Stimulated activated CD4-positive, alpha-beta T cell treated with anti-CD3 and anti-CD28 coated beads, Interleukin-15, amount 100 ng/mL, for 48 hours (primary cell): ENCODE measurements around the gene POTEG.
"Not testable (repeated sequence)": the region's sequence is repeated elsewhere in the genome, so short reads cannot be mapped to it uniquely, and the experiment has no call there.

ENCODE experiments used
- DNase-seq, 2 donors: peaks; one replicate each; pipeline ENCODE4 v3.0.0-alpha.2; 2020; ENCODE audit warnings: low read depth in 2 of 2

Gene POTEG

DNA sequence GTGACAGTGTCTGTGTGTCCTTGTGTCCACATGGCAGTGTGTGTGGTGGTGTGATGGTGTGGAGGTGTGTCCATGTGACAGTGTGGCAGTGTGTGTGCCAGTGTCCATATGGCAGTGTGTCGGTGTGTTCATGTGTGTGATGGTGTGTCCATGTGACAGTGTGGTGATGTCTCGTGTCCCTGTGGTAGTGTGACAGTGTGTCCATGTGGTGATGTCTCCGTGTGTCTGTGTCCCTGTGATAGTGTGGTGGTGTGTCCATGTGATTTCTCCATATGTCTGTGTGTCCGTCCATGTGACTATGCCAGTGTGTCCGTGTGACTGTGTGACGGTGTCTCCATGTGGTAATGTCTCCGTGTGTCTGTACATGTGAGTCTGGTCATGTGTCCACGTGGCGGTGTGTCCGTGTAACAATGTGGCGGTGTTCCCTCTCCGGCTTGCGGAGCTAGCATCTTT, 59.7 kb downstream of the POTEG start:
- not testable (repeated sequence) for DNase-seq

DNA sequence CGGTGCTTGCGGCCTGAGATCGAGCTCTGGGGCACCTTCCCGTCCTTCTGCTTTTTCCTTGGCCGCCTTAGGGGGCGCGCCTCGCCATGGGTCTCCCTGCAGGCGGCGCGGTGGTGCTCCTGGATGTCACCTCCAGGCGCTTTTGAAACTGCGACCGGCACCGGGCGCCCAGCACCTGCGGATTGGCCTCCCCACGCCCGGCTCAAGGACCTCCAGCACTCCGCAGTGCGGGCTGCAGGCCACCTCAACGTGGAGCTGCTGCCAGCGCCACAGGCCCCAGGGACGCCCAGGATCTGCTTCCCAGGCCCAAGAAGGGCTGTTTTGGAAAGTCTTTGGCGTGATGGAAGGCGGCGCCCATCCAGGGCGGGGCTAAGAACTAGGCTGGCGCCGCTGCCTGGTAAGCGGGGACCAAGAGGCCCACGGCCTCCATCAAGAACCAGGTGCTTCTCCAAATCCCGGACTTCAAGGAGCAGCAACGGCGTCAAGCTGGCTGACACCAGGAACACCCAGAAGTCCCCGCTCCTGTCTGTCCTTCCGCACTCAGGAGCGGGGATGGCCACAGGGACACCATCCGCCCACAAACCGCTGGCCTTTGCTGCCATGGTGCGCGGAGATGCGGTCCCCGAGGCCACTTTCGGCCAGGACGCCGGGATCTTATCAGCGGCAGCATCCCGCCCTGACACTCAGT, 61.2 kb downstream of the POTEG start:
- DNase-seq: not testable (repeated sequence)

DNA sequence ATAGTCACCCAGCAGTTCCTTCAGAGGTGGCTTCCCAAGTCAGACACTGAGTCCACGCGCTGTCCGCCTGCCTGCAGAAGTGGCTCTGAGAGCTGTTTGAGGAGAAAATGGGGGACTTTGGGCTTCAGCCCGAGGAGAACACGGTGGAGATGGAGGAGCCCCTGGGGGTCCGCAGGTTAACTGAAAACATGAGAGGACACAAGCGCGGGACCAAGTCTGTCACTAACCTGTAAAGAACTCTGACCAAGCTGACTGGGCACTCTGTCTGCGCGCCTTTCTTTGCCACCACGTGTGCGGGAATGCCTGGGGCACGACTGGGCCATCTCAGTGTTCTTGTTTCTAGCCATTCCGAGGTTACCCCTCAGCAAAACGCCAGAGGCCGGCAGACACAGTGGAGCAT, 62.4 kb downstream of the POTEG start:
- DNase-seq: not testable (repeated sequence)

DNA sequence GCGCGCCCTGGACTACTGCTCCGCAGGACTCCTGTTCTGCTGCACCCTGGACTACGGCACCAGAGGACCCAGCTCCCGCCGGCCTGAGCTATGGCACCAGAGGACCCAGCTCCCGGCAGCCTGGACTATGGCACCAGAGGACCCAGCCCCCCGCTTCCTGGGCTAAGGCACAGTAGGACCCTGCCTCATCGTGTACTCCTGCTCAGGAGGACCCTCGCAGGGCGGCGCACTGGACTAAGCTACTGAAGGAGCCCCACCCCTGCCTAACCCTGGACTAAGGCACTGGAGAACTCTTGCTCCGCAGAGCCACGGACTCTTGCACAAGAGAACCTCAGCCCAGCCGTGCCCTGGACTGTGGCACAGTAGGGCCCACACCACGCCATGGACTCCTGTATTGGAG, 71.3 kb downstream of the POTEG start:
- not testable (repeated sequence) for DNase-seq

DNA sequence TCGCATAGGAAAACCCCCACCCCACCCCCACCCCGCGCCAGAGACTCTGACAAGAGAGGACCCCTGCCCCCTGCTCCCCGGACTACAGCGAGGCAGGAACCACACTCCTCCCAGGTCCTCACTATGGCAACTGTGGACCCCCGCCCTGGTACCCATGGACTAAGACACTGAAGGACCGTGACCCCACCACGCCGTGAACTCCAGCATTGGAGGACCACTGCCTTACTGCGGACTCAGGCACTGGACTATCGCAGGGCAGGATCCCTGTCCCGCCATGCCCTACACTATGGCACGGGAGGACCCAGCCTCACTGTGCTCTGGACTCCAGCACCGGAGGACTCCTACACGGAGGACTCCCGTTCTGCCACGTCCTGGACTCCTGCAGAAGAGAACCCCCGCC, 71.8 kb downstream of the POTEG start:
- DNase-seq: not testable (repeated sequence)

DNA sequence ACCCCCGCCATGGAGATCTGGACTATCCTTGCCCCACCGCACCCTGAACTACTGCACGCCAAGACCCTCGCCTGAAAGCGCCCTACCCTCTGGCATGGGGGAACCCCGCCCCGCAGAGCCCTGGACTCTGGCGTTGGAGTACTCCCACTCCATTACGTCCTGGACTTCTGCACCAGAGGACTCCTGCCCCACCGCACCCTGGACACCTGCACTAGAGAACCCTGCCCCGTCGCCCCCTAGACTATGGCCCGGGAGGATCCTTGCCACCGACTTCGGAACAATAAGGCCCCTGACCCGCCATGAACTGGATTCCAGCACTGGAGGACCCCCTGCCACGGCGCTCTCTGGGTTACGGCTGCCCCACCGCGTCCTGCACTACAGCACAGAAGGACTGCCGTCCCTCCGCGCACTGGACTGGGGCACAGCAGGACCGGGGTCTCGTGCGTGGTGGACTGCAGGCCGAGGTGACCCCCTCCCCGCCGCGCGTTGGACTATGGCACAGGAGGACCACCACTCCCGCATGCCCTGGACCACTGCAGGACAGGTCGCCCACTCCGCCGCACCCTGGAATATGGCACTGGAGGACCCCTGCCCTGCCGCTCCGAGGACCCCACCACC, 72.4 kb downstream of the POTEG start:
- not testable (repeated sequence) for DNase-seq

DNA sequence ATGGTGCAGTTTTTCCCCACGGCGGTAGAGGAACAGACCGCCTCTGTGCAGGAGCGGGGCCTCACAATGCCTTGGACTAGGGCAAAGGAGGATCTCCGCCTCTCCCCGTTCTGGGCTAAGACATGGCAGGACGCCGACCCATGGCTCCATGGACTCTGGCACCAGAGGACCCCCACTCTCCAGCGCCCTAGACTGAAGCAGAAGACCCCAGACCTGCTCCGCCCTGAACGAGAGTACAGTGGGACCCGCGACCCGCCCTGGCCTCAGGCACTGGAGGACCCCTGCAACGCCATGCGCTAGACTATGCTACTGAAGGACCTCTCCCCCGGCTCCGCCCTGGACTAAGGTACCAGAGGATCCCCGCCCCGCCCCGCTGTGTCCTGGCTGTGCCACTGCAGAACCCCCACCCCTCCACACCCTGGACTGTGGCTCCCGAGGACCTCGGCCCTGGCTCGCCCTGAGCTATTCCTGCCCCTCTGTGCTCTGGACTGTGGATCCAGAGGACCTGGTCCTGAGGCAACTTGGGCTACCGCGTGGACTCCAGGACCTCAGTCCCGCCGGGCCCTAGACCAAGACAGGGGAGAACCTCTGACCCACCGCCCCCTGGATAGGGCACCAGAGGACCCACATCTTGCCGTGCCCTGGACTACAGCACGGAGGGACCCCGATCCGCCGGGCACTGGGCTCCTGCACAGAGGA, 73.1 kb downstream of the POTEG start:
- not testable (repeated sequence) for DNase-seq
